Activated gamma-delta T cell (primary cell): ENCODE results near the gene CHTOP.
"Not testable (repeated sequence)": the region's sequence is repeated elsewhere in the genome, so short reads cannot be mapped to it uniquely, and the experiment has no call there.

Experiments
- DNase-seq: peaks from one replicate; lab custom pipeline; 2025; lab: John Stamatoyannopoulos, UW

Gene CHTOP

GRCh38 chr1:153631047-153632022 is 2.5 kb upstream of the CHTOP start:
- DNase-seq: no peak

DNA sequence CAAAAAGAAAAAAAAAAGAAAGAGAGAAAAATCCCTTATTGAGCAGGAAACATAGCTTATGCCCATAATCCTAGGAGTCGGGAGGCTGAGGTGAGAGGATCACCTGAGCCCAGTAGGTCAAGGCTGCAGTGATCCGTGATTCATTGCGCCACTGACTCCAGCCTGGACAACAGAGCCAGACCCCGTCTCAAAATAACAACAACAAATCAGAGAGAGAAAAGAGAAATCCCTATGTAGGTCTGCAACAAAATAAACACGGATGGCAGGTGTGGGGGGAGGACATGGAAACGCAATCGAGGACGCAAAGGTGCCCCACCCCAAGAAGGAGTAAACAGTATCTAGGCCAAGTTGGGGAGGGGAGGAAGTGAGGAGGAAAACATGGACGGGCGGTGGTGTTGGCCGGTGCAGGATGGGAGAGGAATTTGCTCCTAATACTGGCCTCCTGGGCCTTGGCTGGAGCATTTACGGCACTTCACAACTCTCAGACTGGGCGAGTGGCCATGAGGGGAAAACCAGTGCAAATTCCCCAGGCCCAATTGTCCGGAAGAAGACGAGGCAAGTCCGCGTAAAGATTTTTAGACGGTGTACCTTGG is 609 bp upstream of the CHTOP start:
- DNase-seq: no peak

DNA sequence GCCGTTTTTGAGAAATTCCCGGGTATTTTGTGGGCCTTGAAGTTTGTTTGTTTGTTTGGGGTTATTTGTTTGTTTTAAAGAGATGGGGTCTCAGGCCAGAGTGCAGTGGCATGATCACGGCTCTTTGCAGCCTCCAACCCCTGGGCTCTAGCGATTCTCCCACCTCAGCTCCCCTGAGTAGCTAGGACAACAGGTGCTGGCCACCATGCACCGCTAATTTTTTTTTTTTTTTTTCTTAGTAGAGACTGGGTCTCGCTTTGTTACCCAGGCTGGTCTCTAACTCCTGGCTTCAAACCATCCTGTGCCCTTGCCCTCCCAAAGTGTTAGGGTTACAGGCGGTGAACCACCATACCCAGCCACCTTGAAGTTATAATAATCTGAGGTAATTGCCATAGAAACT is 2.0 kb downstream of the CHTOP start:
- no peak for DNase-seq

- DNase-seq: no peak
These were observed 2.4 kb downstream of the CHTOP start for GRCh38 chr1:153636312-153636711.

GRCh38 chr1:153638261-153638660 is 4.4 kb downstream of the CHTOP start:
- DNase-seq: no peak

DNA sequence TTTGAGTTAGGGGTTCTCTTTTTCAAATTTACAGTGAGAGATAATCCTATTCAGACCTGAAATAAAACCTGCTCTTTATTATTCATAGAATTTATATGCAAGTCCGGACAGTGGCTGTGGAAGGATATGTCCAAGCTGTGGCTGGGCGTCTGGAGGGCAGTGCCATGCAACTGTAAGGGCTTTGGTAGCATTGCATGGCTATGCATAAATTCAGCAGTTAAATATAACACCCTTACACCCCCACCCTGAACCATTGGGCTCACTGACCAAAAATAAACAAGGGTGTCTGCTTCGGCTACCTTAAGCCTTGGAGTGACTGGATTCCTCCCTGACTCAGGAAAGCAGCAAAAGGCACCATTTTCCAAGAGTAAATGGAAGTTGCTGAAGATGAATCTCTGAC is 5.4 kb downstream of the CHTOP start:
- no peak for DNase-seq

DNA sequence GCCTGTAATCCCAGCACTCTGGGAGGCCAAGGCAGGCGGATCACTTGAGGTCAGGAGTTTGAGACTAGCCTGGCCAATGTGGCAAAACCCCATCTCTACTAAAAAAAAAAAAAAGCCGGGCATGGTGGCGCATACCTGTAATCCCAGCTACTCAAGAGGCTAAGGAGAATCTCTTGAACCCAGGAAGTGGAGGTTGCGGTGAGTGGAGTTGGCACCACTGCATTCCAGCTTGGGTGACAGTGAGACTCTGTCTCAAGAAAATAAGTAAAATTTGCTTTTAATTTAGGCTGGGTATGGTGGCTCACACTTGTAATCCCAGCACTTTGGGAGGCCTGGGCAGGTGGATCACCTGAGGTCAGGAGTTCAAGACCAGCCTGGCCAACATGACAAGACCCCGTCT is 6.3 kb downstream of the CHTOP start:
- not testable (repeated sequence) for DNase-seq

DNA sequence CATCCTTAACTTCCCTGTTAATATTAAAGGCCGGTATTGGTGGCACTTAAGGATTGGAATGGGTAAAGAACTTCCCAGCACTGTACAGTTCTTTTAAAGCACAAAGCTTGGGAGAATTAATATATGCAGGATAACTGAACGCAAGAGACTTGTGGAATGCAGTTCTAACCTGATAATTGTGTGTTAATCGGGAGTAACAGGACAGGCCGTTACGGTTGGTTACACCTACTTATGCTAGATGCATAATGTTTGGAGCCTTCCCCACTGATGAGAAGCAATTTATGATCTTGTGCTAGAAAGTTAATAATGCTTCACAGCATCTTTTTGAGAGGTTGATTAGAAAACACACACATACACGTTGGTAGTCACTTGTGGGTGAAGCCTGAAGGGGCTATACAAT is 7.0 kb downstream of the CHTOP start:
- DNase-seq: no peak

DNA sequence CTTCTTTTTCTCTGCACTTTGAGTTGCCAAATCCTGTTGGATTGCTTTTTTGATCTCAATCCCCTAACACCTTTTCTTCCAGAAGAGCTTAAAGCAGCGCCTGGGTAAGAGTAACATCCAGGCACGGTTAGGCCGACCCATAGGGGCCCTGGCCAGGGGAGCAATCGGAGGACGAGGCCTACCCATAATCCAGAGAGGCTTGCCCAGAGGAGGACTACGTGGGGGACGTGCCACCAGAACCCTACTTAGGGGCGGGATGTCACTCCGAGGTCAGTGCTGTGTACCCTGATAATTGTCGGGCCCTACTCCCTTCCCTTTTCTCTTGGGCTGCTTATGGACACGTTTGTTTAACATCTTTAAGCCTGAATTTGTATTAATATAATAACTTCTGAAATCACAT is 8.3 kb downstream of the CHTOP start:
- no peak for DNase-seq

DNA sequence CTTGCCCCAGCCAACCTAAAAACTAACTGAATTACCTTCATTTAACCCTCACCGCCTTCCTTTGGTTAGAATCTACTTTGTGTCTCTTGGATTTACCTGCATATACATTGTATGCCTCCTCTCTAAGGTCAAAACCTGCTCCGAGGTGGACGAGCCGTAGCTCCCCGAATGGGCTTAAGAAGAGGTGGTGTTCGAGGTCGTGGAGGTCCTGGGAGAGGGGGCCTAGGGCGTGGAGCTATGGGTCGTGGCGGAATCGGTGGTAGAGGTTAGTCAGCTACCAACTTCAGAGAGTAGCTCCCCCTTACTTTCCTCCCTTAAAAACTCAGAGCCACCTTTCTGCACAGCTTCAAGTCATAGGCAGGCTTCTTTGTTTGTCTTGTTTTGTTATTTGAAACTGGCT is 9.2 kb downstream of the CHTOP start:
- no peak for DNase-seq

DNA sequence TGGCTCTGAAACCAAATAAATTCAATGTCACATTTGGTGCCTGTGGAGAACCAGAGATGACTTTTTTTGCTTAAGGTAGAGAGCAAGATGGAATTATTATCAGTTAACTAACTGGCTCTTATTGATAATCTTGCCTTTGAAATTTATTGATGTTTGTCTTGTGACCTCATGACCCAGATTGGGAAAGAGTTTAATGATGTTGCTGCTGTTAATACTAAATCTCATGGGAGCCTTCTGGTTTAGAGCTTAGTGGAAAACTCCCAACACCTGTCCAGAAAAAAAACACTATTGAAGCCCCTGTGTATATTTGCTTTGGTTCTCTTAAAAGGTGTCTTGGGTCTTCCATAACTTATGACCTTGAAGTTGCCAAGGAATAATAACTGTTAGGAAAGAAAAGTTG is 9.9 kb downstream of the CHTOP start:
- DNase-seq: no peak

GRCh38 chr1:153646672-153647345 is 12.9 kb downstream of the CHTOP start:
- no peak for DNase-seq

DNA sequence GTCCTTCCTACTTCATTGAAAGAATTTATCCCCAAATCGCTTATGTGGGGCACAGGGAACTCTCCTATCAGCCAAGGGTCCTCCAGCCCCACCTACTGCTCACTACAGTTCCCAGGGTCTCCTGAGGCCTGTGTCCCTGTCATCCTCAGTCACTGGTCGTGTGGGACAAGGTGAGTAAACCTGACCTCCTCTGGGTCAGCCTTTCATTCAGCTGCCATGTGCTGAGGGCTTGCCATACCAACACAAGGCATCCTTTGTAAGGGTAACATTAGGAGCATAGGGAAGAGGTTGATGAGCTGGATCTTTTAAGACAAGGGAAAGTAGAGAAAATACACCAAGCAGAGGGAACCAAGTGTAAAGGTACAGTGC is 13.5 kb downstream of the CHTOP start:
- no peak for DNase-seq

GRCh38 chr1:153648000-153648643 is 14.3 kb downstream of the CHTOP start:
- no peak for DNase-seq

DNA sequence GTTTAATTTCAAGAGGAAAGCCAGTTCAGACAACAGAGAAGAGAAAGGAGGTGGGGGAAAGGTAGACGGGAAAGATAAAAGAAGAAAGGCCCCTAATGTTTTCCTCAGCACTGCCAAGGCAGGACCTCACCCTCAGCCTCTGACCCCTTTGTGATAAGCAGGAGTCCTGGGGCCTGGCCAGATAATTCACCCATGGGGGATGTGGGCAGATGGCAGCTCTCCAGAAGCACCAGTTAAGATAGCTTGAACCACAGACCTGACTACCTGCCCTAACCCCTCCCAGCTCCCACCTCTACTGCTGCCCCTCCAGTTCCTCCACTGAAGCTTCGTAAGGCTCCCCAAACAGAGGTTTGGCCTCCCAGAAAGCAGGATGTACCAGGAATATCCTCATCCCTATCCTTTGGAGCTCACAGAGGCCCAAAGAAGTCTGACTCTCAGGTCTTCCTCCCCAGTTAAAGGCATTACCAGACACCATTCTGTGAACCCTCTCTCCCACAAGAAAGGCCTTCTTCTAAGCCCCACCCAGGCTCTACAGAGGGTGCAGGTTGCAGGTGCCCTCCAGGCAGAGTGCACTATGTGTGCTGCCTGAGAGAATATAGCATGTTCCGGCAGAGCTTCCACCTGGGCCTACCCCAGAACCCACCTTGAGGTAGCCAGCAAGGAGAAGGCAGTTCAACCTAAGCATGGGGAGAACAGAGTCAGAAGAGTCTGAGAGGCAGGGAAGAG is 15.4 kb downstream of the CHTOP start:
- DNase-seq: no peak

DNA sequence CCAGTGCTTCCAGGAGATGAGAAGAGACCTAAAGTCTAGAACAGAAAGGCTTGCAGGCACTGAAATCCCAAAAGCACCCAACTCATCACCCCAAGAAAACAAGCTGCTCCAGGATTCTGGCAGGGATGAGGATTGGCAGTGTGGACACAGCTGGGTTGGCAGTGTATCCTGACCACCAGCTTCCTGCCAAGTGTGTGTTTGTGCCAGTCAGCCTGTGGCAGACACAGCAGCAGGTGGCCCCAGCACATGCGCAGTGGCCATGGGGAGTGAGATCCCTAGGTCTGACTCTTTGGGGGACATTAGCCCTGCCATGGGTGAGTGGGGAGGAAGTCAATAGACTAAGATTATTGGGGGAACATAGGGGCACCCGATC is 16.0 kb downstream of the CHTOP start:
- DNase-seq: no peak

- no peak for DNase-seq
These were observed 17.9 kb downstream of the CHTOP start for GRCh38 chr1:153651771-153652170.

DNA sequence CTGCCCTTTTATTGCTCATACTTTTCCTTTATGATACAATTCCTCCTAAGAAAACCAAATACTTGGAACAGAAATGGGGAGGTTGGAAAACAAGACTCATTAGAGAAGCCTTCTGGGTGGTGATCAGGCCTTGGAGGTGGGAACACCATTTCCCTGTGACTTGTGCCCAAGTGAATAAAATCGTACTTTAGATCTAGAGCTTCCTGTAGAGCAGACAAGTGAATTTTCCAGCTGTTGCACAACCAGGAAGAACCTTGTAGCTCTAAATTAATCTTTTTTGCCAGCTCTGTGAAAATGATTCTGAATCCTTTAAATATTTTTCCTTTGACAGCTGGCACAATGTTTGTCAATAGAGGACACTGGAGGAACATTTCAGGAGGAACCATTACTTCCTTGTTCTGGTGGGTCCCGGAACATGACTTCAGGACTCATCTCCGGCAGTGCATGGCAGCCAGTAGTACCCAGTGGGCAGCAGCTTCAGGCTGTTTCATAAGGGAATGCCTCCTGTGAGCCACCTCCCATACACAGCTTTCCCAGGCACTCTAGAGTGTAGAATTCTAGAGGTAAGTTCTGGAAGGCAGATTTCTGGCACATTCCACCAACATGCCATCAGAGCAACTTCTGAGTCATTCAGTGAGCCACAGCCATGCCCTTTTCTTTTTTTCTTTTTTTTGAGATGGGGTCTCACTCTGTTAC is 19.1 kb downstream of the CHTOP start:
- no peak for DNase-seq

DNA sequence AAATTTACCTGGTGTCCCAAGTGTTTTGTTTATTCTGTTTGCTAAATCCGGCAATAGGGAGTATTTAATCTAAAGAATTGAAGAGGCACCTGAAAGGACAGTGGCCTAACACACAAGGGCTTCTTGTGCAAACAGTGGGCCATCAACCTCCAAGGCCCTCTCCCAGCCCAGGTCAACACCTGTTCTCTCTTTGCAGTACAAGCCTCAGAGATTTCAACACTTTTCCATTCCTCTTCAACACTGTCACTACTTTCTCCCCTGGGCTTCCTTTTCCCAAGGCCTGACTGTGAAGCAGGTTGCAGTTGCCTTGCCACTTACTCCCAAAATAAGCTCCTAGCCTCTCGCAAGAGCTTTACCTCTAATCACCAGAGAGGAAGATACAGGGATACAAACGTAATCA is 21.5 kb downstream of the CHTOP start:
- DNase-seq: no peak

GRCh38 chr1:153658400-153659174 is 24.7 kb downstream of the CHTOP start, which contains the start of gene SNAPIN:
SNAPIN (plus strand) TSS chr1:153658703; CDS start chr1:153658744, 41 bp downstream.
- DNase-seq: peak; percentile 73
